HG02884 (cell line): ENCODE measurements around the gene RAB4B.
"Not testable (repeated sequence)": the region's sequence is repeated elsewhere in the genome, so short reads cannot be mapped to it uniquely, and the experiment has no call there.

Experiments
- ATAC-seq: cut with Tn5 transposase; IDR thresholded peaks from one replicate; pipeline ENCODE4 v1.9.1; 2021; ENCODE audit warnings: mild to moderate bottlenecking, moderate library complexity; ENCODE audit not compliant: unreplicated experiment

RAB4B gene

GRCh38 chr19:40777937-40778705 is at the start of gene RAB4B:
RAB4B (plus strand) TSS chr19:40778247; CDS start chr19:40778376, 129 bp downstream.
- peak; percentile 53 for ATAC-seq

- ATAC-seq: not testable (repeated sequence)
These were observed 48.0 kb upstream of the RAB4B start for GRCh38 chr19:40730065-40730464.

GRCh38 chr19:40732304-40732703 is 45.7 kb upstream of the RAB4B start:
- ATAC-seq: not testable (repeated sequence)

- no peak for ATAC-seq
These were observed 44.9 kb upstream of the RAB4B start for GRCh38 chr19:40733149-40733548.

GRCh38 chr19:40735013-40735771 is 42.9 kb upstream of the RAB4B start:
- ATAC-seq: no peak

- no peak for ATAC-seq
These were observed 41.4 kb upstream of the RAB4B start for GRCh38 chr19:40736661-40737060.

- no peak for ATAC-seq
These were observed 40.9 kb upstream of the RAB4B start for GRCh38 chr19:40737102-40737644.

GRCh38 chr19:40739030-40739839 is 38.8 kb upstream of the RAB4B start:
- ATAC-seq: no peak

- ATAC-seq: no peak
These were observed 38.0 kb upstream of the RAB4B start for GRCh38 chr19:40739871-40740703.

- no peak for ATAC-seq
These were observed 37.3 kb upstream of the RAB4B start for GRCh38 chr19:40740747-40741146.

GRCh38 chr19:40741527-40742390 is 36.3 kb upstream of the RAB4B start:
- no peak for ATAC-seq

GRCh38 chr19:40742477-40742876 is 35.6 kb upstream of the RAB4B start:
- no peak for ATAC-seq

GRCh38 chr19:40742886-40743285 is 35.2 kb upstream of the RAB4B start:
- ATAC-seq: no peak

- no peak for ATAC-seq
These were observed 34.1 kb upstream of the RAB4B start for GRCh38 chr19:40743926-40744325.

- ATAC-seq: no peak
These were observed 33.3 kb upstream of the RAB4B start for GRCh38 chr19:40744554-40745401.

- no peak for ATAC-seq
These were observed 32.7 kb upstream of the RAB4B start for GRCh38 chr19:40745402-40745780.

GRCh38 chr19:40747536-40747935 is 30.5 kb upstream of the RAB4B start:
- ATAC-seq: no peak
